Mesenchymal stem cell (in vitro differentiated cells and primary cell): Measurements from ENCODE around the gene RBP3.

Source experiments
- DNase-seq: peaks from one replicate; pipeline ENCODE4 v3.0.0-alpha.2; 2013
- H2AFZ ChIP-seq: one replicate; pipeline ENCODE4 v1.6.1; 2013; ENCODE audit warnings: low read depth, mild to moderate bottlenecking, control low read depth, inconsistent platforms, low read length, moderate library complexity
- H2AK5ac ChIP-seq: 2 replicates; pipeline ENCODE4 v1.6.1; 2013; ENCODE audit warnings: low read length, moderate library complexity, mild to moderate bottlenecking, inconsistent platforms; ENCODE audit not compliant: severe bottlenecking
- H2BK120ac ChIP-seq: one replicate; pipeline ENCODE4 v1.6.1; 2013; ENCODE audit warnings: low read depth, mild to moderate bottlenecking, inconsistent platforms, low read length, moderate library complexity
- H2BK12ac ChIP-seq, 2 experiments: one replicate each; pipeline ENCODE4 v1.6.1; 2013; ENCODE audit warnings: inconsistent platforms in 2 of 2, low read length in 2 of 2, mild to moderate bottlenecking in 2 of 2, moderate library complexity in 2 of 2, control low read depth in 1 of 2
- H2BK15ac ChIP-seq: one replicate; pipeline ENCODE4 v1.6.1; 2013; ENCODE audit warnings: mild to moderate bottlenecking, low read depth, inconsistent platforms; ENCODE audit not compliant: poor library complexity, severe bottlenecking
- H2BK5ac ChIP-seq: 2 replicates; pipeline ENCODE4 v1.6.1; 2013; ENCODE audit warnings: low read depth, mild to moderate bottlenecking, low read length, control low read depth, inconsistent platforms; ENCODE audit not compliant: poor library complexity, severe bottlenecking
- H3K14ac ChIP-seq, 2 experiments: one replicate each; pipeline ENCODE4 v1.6.1; 2013; ENCODE audit warnings: inconsistent platforms in 2 of 2, low read length in 2 of 2, control low read depth in 1 of 2, mild to moderate bottlenecking in 1 of 2, moderate library complexity in 1 of 2
- H3K18ac ChIP-seq, 2 experiments: one replicate each; pipeline ENCODE4 v1.6.1; 2013; ENCODE audit warnings: inconsistent platforms in 2 of 2, low read length in 2 of 2, control low read depth in 1 of 2, low read depth in 1 of 2, mild to moderate bottlenecking in 1 of 2
- H3K23ac ChIP-seq, 2 experiments: one replicate each; pipeline ENCODE4 v1.6.1; 2013; ENCODE audit warnings: inconsistent platforms in 2 of 2, low read length in 2 of 2, mild to moderate bottlenecking in 2 of 2, moderate library complexity in 2 of 2, control low read depth in 1 of 2
- H3K27ac ChIP-seq: 2 replicates; pipeline ENCODE4 v1.5.1; 2013; ENCODE audit warnings: mild to moderate bottlenecking, moderate library complexity, low read length, control low read depth, inconsistent platforms; ENCODE audit not compliant: poor library complexity, severe bottlenecking
- H3K27me3 ChIP-seq, 2 experiments: 2 replicates each; pipeline versions ENCODE4 v1.6.1 to v1.7.0; 2013; ENCODE audit warnings: low read length in 2 of 2, mild to moderate bottlenecking in 2 of 2, moderate library complexity in 2 of 2, control low read depth in 1 of 2, inconsistent platforms in 1 of 2; ENCODE audit not compliant: control insufficient read depth in 1 of 2, insufficient read depth in 1 of 2
- H3K36me3 ChIP-seq, 2 experiments: 2 replicates each; pipeline versions ENCODE4 v1.6.1 to v1.7.0; 2013; ENCODE audit warnings: low read length in 2 of 2, control low read depth in 1 of 2, inconsistent platforms in 1 of 2, low read depth in 1 of 2, mild to moderate bottlenecking in 1 of 2; ENCODE audit not compliant: insufficient read depth in 2 of 2, control insufficient read depth in 1 of 2
- H3K4ac ChIP-seq, 2 experiments: one replicate each; pipeline ENCODE4 v1.6.1; 2013; ENCODE audit warnings: inconsistent platforms in 2 of 2, low read length in 2 of 2, mild to moderate bottlenecking in 2 of 2, moderate library complexity in 2 of 2, control low read depth in 1 of 2, low read depth in 1 of 2
- H3K4me1 ChIP-seq: 2 replicates; pipeline ENCODE4 v1.6.1; 2013; ENCODE audit warnings: low read depth, low read length, control low read depth; ENCODE audit not compliant: control insufficient read depth, insufficient read depth
- H3K4me2 ChIP-seq: 2 replicates; pipeline ENCODE4 v1.6.1; 2013; ENCODE audit warnings: low read length, mild to moderate bottlenecking, inconsistent platforms; ENCODE audit not compliant: poor library complexity, severe bottlenecking
- H3K4me3 ChIP-seq, 2 experiments: 2 replicates each; pipeline versions ENCODE4 v1.5.1 to v1.7.0; 2013; ENCODE audit warnings: low read length in 2 of 2, mild to moderate bottlenecking in 2 of 2, control low read depth in 1 of 2, low read depth in 1 of 2; ENCODE audit not compliant: insufficient read depth in 1 of 2
- H3K79me1 ChIP-seq: replicated peaks from 2 replicates; pipeline ENCODE4 v1.6.1; 2013; ENCODE audit warnings: mild to moderate bottlenecking, control low read depth, low read length, inconsistent platforms; ENCODE audit not compliant: poor library complexity, severe bottlenecking
- H3K9ac ChIP-seq: 2 replicates; pipeline ENCODE4 v1.7.0; 2013; ENCODE audit warnings: mild to moderate bottlenecking, low read length, moderate library complexity
- H3K9me3 ChIP-seq: 2 replicates; pipeline ENCODE4 v1.7.0; 2013; ENCODE audit warnings: mild to moderate bottlenecking, low read length; ENCODE audit not compliant: control insufficient read depth
- H4K8ac ChIP-seq: one replicate; pipeline ENCODE4 v1.6.1; 2013; ENCODE audit warnings: inconsistent platforms, mild to moderate bottlenecking, low read length, moderate library complexity
- H4K91ac ChIP-seq: one replicate; pipeline ENCODE4 v1.6.1; 2013; ENCODE audit warnings: mild to moderate bottlenecking, low read length, inconsistent platforms
- WGBS: methylation state at CpG from one replicate; pipeline ENCODE4 v1.1.7; 2013; ENCODE audit warnings: mixed read lengths; 5-methylcytosine and 5-hydroxymethylcytosine counted together

RBP3 gene

GRCh38 chr10:47406548-47406869 lies 58.3 kb downstream of the RBP3 start:
- 79% methylated on average over 4 of the region's 4 CpGs for WGBS
- Histone ChIP-seq H3K4me2 (no peak overlapping the region), H4K91ac (peak overlapping the region; percentile 5), H3K36me3 (no peaks in the 10 kb centered on the region), H3K4me1 (peaks cover 56% of the 10 kb centered on the region), H2BK12ac (peak overlapping the region; percentile 0 to 4), H3K79me1 (no peaks in the 10 kb centered on the region), H3K4me3 (no peak overlapping the region), H3K18ac (peak overlapping the region in 1 of 2 experiments; percentile 32), H2BK5ac (no peak overlapping the region), H4K8ac (no peak overlapping the region), H3K27me3 (no peaks in the 10 kb centered on the region), H3K27ac (no peak overlapping the region), H2BK15ac (no peak overlapping the region), H3K4ac (no peak overlapping the region), H3K14ac (peak overlapping the region in 1 of 2 experiments; percentile 9), H2AFZ (no peak overlapping the region), H2BK120ac (no peak overlapping the region), H3K9ac (no peak overlapping the region), H3K23ac (no peak overlapping the region), H3K9me3 (no peaks in the 10 kb centered on the region), H2AK5ac (peak overlapping the region; percentile 5)
- no peak for DNase-seq

GRCh38 chr10:47406870-47407691 lies 58.9 kb downstream of the RBP3 start:
- WGBS = 76% methylated on average over 9 of the region's 9 CpGs
- H3K36me3 ChIP-seq = no peaks in the 10 kb centered on the region
- peak; percentile 74 for DNase-seq

More at GRCh38 chr10:47406870-47407691, 58.9 kb downstream of the RBP3 start:
- Histone ChIP-seq H2BK12ac (peak overlapping the region; percentile 23 to 38), H3K4me3 (no peak overlapping the region), H3K9me3 (no peaks in the 10 kb centered on the region), H3K18ac (peak overlapping the region; percentile 54 to 77), H3K4me2 (no peak overlapping the region), H2BK5ac (no peak overlapping the region), H4K8ac (peak overlapping the region; percentile 71), H2BK15ac (no peak overlapping the region), H3K27me3 (peaks cover 0 to 5% of the 10 kb centered on the region in 2 experiments), H3K4me1 (peaks cover 50% of the 10 kb centered on the region), H3K27ac (no peak overlapping the region), H4K91ac (peak overlapping the region; percentile 73), H2AFZ (no peak overlapping the region), H3K14ac (peak overlapping the region in 1 of 2 experiments; percentile 41), H2AK5ac (peak overlapping the region; percentile 97), H3K23ac (no peak overlapping the region), H3K9ac (no peak overlapping the region), H2BK120ac (peak overlapping the region; percentile 52), H3K4ac (peak overlapping the region in 1 of 2 experiments; percentile 55), H3K79me1 (no peaks in the 10 kb centered on the region)
